Activated effector memory CD4-positive, alpha-beta T cell treated with Interleukin-2 at 50 U/mL for 16 hours (primary cell): ENCODE results near the gene CYB561D2.

Experiments
- DNase-seq: peaks from one replicate; pipeline ENCODE4 v3.0.0-alpha.2; 2020

CYB561D2 gene

DNA sequence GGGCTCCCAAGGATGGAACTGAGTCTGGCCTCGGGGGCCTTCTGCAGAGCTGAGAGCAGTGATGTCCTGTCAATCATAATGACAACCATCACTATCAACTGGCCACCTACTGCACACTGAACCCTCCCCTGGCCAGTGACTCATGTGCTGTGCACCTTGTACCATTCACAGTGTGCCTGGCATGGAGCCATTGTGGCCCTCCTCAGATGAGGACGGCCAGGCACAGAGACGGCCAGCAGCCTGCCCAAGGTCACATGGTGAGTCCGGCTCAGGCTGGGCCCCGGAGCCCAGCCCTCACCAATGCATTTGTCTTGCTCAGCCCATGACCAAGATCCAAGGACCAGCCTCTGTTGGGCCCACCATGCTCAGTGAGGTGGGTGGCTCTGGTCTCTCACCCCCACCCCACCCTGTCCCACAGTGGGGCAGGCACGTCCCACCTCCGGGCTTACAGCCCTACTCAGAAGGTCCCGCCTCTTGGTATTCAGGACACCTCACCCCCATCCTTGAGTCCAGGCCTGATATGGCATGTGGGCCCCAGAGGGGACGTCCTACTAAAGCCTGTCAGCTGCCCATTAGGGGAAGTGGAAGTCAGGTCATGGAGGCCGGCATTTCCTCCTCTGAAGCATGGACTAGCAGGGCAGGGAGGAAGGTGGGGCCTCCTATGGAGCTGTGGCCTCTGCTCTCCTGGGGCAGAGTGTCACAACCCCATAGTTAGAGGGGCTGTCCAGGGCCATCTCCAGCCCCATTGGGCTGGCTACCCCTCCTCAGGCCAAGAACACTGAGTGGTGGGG, 44.6 kb downstream of the CYB561D2 start:
- no peak for DNase-seq

DNA sequence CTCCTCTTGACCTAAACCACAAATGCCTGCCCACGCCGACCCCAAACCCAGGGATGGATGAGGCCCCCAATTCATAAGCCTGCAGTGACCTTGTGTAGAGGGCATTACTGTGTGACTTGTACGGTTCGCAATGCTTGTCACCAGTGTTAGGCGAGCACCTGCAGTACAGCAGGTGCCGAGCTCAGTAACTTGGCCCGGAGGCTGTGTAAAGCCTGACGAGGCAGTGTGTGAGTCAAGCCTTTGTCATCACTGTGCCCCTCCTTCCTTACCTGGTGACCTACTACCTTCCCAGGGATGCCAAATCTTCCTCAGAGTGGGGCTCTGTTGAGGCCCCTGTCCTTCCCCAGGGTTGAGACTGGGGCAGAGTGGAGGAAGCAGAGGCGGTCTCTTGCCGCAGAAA, 45.8 kb downstream of the CYB561D2 start:
- DNase-seq, result no peak

DNA sequence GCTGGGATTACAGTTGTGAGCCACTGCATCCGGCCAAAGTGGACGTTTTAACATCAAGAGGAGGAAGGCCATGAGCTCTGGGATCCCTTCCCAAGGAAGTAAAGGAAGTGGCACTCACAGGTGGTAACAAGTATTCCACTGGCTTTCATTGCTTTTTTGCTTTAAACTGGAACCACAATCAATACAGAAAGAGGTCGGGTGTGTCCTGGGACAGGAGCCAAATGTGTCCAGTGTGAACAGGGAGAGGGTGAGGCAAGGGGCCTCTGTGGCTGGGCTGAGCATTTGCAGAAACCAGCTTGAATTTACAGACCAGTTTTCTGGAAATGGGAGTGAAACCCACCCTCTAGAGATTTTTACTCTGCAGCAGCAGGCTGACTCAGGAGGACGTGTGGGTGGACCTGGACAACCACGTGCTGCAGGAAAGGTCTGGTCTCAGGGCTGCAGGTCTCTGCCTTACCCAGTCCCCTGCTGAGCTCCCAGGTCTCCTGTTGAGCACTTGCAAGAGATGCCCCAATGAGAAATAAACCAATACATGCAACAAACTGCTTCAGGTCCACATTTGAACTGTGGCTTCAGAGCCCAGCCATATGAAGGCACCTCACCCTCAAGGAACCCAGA, 51.4 kb downstream of the CYB561D2 start:
- DNase-seq, result no peak
